ENCODE data around the gene NCAM2.

NCAM2 gene

GRCh38 chr21:21216047-21216446 is 217.8 kb downstream of the NCAM2 start:
- DNase-seq (ENCODE audit: low read depth), result no peak

DNA sequence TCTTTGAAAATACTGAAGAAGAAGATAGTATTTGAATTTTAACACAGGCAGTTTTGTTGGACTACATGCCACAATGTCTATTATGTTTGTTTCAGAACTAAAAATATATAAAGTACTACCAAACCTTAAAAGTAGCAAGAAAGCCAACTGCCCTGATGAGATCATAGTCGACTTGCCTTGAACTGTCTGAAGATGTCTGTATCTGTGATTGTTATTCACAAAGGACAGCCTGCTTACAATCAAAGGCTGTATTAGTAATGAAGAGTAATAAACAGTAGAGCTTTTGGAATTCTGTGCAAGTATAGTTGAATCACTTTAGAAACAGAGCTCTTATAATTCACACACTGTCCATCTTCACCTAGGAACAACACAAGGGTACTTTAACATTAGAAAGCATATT is 228.3 kb downstream of the NCAM2 start:
- no peak for DNase-seq (ENCODE audit: low read depth)

- DNase-seq (ENCODE audit: low read depth), result no peak
Measured at GRCh38 chr21:21230672-21231071, 232.5 kb downstream of the NCAM2 start.

GRCh38 chr21:21231913-21232312 is 233.7 kb downstream of the NCAM2 start:
- no peak for DNase-seq (ENCODE audit: low read depth)

DNA sequence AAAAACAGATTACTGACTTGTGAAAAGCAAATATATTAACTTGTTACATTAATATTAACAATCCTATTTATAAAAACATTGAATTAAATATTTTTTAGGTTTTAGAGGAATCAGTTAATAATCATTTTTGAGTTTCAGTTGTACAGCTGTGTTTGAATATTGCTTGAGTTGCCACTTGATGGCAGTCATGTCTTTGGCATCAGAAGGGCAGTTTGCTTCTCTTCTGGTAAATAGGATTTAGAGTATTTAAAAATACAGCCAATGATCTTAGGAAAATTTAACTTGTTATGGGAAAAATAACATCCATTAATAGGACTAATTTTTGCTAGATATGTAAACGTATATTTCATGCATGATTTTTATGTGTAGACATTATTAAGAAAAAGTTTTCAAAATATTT is 234.1 kb downstream of the NCAM2 start:
- no peak for DNase-seq (ENCODE audit: low read depth)

DNA sequence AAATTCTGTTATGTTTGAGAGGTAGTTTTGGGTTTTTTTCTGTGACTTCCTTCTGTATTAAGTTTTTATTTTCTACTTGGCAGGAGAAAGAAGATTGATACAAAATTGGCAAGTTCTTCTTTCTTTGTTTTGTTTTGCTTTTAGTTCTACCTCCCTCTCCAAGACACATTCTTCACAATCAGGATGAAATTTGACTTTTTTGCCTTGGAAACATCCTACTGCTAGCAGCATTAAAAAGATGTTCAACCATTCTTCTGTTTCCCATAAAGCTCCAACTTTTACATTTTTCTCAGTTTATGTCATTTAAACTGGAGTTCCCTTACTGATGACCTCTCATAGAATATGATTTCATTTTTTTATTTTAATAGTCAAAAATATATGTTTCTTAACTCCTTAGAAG is 234.8 kb downstream of the NCAM2 start:
- no peak for DNase-seq (ENCODE audit: low read depth)

GRCh38 chr21:21236996-21237395 is 238.8 kb downstream of the NCAM2 start:
- no peak for DNase-seq (ENCODE audit: low read depth)

GRCh38 chr21:21238629-21239400 is 240.6 kb downstream of the NCAM2 start:
- DNase-seq (ENCODE audit: low read depth), result no peak

- no peak for DNase-seq (ENCODE audit: low read depth)
Measured at GRCh38 chr21:21241391-21241790, 243.2 kb downstream of the NCAM2 start.

DNA sequence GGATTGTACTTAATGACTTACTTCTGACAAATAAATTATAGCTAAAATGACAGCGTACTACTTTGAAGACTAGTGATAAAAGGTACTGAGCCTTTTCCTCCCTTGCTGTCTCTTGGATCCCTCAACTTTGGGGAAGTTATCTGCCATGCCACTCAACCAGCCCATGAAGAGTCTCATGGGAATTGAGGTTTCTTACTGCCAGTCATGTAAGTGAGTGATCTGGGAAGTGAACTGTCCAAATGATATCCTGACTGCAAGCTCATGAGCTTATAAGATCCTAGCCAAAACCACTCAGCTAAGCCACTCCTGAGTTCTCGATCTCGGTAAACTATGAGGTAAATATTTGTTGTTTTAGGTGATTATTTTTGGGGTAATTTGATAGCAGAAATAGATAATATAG is 247.8 kb downstream of the NCAM2 start:
- no peak for DNase-seq (ENCODE audit: low read depth)

DNA sequence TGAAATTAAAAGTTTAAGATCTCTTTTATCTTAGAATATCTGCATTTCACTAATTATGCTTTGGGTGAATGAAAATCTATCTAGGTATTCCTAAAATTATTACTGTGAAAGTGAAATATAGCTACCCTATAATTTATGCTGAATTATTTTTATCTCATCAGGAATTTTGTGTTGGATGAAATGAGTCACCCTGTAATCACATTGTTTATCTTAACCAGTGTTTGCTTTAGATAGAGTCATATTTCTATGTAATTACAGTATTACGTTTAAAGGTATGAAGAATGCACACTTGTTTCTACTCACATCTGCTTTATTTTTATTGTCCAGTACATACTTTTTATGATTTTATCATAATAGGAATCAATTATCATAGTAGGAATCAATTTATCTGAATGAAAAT is 249.2 kb downstream of the NCAM2 start:
- no peak for DNase-seq (ENCODE audit: low read depth)

- no peak for DNase-seq (ENCODE audit: low read depth)
Measured at GRCh38 chr21:21262048-21262447, 263.8 kb downstream of the NCAM2 start.

- no peak for DNase-seq (ENCODE audit: low read depth)
Measured at GRCh38 chr21:21268061-21268471, 269.9 kb downstream of the NCAM2 start.

- DNase-seq (ENCODE audit: low read depth), result no peak
Measured at GRCh38 chr21:21268885-21269284, 270.7 kb downstream of the NCAM2 start.

DNA sequence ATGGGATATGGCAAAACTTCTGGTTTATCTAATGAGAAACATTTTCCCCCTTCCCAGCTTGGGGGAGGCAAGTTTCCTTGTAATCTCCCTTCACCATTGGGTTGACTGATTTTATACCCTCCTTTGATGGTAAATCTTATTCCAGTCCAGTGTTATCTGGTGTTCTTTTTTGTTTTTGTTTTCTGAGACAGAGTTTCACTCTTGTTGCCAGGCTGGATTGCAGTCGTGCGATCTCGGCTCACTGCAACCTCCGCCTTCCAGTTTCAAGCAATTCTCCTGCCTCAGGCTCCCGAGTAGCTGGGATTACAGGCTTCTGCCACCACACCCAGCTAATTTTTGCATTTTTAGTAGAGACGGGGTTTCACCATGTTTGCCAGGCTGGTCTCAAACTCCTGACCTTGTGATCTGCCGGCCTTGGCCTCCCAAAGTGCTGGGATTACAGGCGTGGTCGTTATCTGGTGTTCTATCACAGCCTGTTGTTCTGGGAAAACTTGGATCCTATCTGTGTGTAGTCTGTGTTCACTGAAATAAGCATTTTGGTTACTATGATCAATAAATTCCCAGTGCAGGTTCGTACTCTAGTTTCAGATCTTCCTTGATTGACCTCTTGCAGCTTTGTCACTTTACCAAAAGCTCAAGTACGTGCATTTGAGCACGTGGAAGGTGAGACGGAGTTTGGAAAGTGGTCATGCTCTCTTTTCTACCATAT is 281.1 kb downstream of the NCAM2 start:
- DNase-seq (ENCODE audit: low read depth), result no peak

DNA sequence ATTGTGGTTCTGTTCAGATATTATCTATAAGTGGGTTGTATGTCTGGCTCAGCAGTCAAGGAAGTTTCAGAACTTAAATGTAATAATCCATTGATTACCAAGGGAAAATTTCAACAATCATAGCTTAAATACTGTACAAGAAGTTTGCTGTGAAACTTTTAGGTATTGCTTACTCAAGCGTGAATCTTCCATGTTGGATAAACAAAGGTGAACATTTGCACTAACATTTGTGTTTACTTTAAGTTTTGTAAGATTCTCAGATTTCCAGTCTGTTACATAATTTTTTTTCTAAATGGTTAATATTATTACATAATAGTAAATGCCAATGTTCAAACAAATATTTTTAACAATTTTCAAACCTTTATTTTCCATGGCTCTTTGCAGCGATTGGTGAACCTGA is 285.6 kb downstream of the NCAM2 start:
- no peak for DNase-seq (ENCODE audit: low read depth)

DNA sequence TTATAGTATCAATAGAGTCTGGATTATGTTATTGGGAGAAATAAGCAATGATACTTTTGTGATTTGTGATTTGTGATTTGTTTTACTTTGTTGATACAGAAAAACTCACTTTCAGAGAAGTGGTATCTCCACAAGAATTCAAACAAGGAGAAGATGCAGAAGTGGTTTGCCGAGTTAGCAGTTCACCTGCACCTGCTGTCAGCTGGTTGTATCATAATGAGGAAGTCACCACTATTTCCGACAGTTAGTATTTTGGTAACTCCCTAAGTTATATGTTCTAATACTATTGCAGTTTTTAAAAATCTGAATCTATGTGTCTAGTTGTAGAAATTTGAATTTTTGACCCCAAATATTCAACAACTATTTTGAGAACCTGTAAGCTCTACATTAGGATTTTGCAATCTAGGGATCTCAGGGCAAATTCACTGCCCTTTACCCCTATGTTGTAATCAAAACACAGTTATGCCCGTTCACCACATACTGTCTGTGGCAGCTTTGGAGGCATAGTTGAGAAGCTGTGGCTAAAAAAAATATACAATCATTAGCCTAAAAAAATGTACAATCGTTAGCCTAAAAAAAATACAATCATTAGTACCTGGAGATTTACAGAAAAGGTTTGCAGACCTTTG is 288.1 kb downstream of the NCAM2 start:
- DNase-seq (ENCODE audit: low read depth), result no peak

GRCh38 chr21:21290751-21291150 is 292.5 kb downstream of the NCAM2 start:
- no peak for DNase-seq (ENCODE audit: low read depth)

GRCh38 chr21:21291883-21292569 is 293.8 kb downstream of the NCAM2 start:
- no peak for DNase-seq (ENCODE audit: low read depth)

- DNase-seq (ENCODE audit: low read depth), result no peak
Measured at GRCh38 chr21:21295303-21295702, 297.1 kb downstream of the NCAM2 start.

- DNase-seq (ENCODE audit: low read depth), result no peak
Measured at GRCh38 chr21:21297211-21297610, 299.0 kb downstream of the NCAM2 start.

DNA sequence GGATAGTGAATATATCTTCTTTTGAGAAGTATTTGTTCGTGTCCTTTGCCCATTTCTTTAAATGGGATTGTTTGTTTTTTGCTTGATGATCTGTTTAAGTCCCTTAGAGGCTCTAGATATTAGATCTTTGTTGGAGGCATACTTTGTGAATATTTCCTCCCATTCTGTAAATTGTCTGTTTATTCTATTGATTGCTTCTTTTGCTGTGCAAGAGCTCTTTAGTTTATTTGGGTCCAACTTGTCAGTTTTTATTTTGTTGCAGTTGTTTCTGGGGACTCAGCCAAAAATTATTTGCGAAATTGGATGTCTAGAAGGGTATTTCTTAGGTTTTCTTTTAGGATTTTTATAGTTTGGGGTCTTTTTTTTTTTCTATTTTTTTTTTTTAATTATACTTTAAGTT is 302.8 kb downstream of the NCAM2 start:
- no peak for DNase-seq (ENCODE audit: low read depth)

- no peak for DNase-seq (ENCODE audit: low read depth)
Measured at GRCh38 chr21:21309510-21309909, 311.3 kb downstream of the NCAM2 start.
